ENCODE measurements around the gene REEP5.
A peak's percentile ranks its signal among the peaks of the same experiment; 100 is the strongest.
"Not testable (repeated sequence)": the region's sequence is repeated elsewhere in the genome, so short reads cannot be mapped to it uniquely, and the experiment has no call there.

REEP5 gene

DNA sequence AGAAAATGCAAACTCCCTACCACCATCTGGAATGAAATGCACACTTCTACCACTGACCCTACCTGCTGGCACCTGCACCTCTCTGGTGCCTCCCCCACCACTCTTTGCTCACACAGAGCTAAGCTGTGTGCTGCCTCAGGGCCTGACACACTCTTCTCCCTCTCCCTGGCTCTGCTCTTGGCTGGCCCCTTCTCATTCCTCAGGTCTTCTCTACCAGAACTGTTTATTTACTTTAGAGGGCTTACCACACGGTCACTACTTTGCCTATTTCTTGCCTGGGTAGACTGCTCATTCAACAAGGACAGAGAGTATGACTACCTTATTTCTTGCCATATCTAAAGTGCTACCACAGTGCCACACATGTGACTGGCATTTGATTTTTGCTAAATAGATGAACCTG lies 3.3 kb downstream of the REEP5 start:
- H3K4me3 ChIP-seq (ENCODE audit: insufficient read depth, low read depth, low read length, poor library complexity, severe bottlenecking), result peak overlapping the region; percentile 8
- no peaks in the 10 kb centered on the region for H3K27me3 ChIP-seq (replicated peaks; ENCODE audit: control insufficient read depth, insufficient read depth, low read length, poor library complexity, severe bottlenecking)
- H3K27ac ChIP-seq (ENCODE audit: insufficient read depth, low read length, poor library complexity, severe bottlenecking), result no peak overlapping the region
- no peaks in the 10 kb centered on the region for H3K9me3 ChIP-seq (ENCODE audit: control insufficient read depth, low read length)
- H3K36me3 ChIP-seq (ENCODE audit: control insufficient read depth, insufficient read depth, low read length), result peaks cover 4% of the 10 kb centered on the region
- DNase-seq, result no peak
- peaks cover 42% of the 10 kb centered on the region for H3K4me1 ChIP-seq (ENCODE audit: control insufficient read depth, insufficient read depth, low read length, poor library complexity, severe bottlenecking)

GRCh38 chr5:112918136-112918535 lies 3.9 kb downstream of the REEP5 start:
- H3K27me3 ChIP-seq (replicated peaks; ENCODE audit: control insufficient read depth, insufficient read depth, low read length, poor library complexity, severe bottlenecking), result no peaks in the 10 kb centered on the region
- DNase-seq, result no peak
- no peak overlapping the region for H3K27ac ChIP-seq (ENCODE audit: insufficient read depth, low read length, poor library complexity, severe bottlenecking)
- H3K4me3 ChIP-seq (ENCODE audit: insufficient read depth, low read depth, low read length, poor library complexity, severe bottlenecking), result no peak overlapping the region
- peaks cover 37% of the 10 kb centered on the region for H3K4me1 ChIP-seq (ENCODE audit: control insufficient read depth, insufficient read depth, low read length, poor library complexity, severe bottlenecking)
- peaks cover 4% of the 10 kb centered on the region for H3K36me3 ChIP-seq (ENCODE audit: control insufficient read depth, insufficient read depth, low read length)
- no peaks in the 10 kb centered on the region for H3K9me3 ChIP-seq (ENCODE audit: control insufficient read depth, low read length)

DNA sequence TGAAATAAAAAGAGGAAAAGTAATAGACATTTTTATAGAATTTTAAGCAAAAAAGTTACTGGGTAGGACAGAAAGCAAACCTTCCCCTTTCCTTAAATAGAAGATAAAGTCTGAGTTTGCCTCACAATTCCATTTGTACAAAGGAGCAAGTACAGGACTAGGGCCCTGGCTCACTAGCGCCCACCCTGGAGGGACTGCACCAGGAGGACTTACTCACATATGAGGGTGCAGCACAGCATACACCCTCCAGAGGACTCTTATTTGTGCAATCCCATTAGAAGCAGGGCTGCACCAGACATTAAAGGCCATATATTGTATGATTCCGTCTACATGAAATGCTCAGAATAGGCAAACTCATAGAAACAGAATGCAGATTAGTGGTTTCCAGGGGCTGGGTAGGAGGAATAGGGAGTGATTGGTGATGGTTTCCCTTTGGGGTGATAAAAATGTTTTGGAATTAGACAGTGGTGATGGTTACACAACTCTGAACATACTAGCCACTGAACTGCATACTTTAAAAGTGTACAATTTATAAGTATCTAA lies 4.5 kb downstream of the REEP5 start:
- H3K4me3 ChIP-seq (ENCODE audit: insufficient read depth, low read depth, low read length, poor library complexity, severe bottlenecking), result no peak overlapping the region
- H3K27ac ChIP-seq (ENCODE audit: insufficient read depth, low read length, poor library complexity, severe bottlenecking), result no peak overlapping the region
- H3K27me3 ChIP-seq (replicated peaks; ENCODE audit: control insufficient read depth, insufficient read depth, low read length, poor library complexity, severe bottlenecking), result no peaks in the 10 kb centered on the region
- no peaks in the 10 kb centered on the region for H3K9me3 ChIP-seq (ENCODE audit: control insufficient read depth, low read length)
- peaks cover 31% of the 10 kb centered on the region for H3K4me1 ChIP-seq (ENCODE audit: control insufficient read depth, insufficient read depth, low read length, poor library complexity, severe bottlenecking)
- peaks cover 4% of the 10 kb centered on the region for H3K36me3 ChIP-seq (ENCODE audit: control insufficient read depth, insufficient read depth, low read length)
- DNase-seq, result peak in 1 of 3 donors; percentile 6

DNA sequence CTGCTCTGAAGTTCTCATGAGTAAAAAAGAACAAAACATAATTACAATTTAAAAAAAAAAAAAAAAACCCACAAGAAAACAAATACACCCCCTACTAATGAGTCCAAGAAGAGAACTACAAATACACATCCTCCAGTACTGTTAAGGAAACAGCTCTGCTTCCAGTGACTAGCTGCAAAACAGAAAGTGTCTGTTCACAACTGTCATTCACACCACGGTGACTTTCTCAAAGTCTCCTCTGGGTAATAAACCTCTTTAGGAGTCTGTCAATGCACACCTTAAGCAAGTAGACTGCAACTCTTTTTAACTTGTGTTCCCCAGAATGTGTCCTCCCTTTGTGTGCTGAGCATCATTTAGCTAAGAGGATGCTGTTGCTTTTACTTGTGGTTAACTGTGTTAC lies 6.2 kb downstream of the REEP5 start:
- Histone ChIP-seq H3K27ac (ENCODE audit: insufficient read depth, low read length, poor library complexity, severe bottlenecking) (no peak overlapping the region), H3K36me3 (ENCODE audit: control insufficient read depth, insufficient read depth, low read length) (peaks cover 5% of the 10 kb centered on the region), H3K4me1 (ENCODE audit: control insufficient read depth, insufficient read depth, low read length, poor library complexity, severe bottlenecking) (peaks cover 25% of the 10 kb centered on the region), H3K9me3 (ENCODE audit: control insufficient read depth, low read length) (no peaks in the 10 kb centered on the region), H3K27me3 (replicated peaks; ENCODE audit: control insufficient read depth, insufficient read depth, low read length, poor library complexity, severe bottlenecking) (no peaks in the 10 kb centered on the region), H3K4me3 (ENCODE audit: insufficient read depth, low read depth, low read length, poor library complexity, severe bottlenecking) (no peak overlapping the region)
- no peak for DNase-seq

DNA sequence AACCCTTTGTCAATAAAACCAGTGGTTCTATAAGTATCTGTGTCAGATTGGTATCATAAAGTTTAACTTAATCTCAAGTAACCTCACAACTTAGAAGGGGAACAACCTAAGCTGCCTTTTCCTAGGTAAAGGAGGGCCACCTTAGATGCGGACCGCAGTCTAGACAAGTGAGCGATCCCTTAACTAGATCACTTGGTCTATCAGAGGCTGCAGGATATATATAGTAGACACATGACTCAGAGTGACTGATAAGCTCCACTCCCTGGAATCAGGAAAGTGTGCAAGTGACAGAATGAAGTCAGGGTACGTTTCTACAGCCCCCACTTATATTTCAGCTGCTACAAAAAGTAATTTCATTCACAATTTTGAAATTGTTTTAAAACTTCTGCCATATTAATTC lies 7.4 kb downstream of the REEP5 start:
- Histone ChIP-seq H3K27ac (ENCODE audit: insufficient read depth, low read length, poor library complexity, severe bottlenecking) (no peak overlapping the region), H3K4me1 (ENCODE audit: control insufficient read depth, insufficient read depth, low read length, poor library complexity, severe bottlenecking) (peaks cover 17% of the 10 kb centered on the region), H3K9me3 (ENCODE audit: control insufficient read depth, low read length) (no peaks in the 10 kb centered on the region), H3K27me3 (replicated peaks; ENCODE audit: control insufficient read depth, insufficient read depth, low read length, poor library complexity, severe bottlenecking) (no peaks in the 10 kb centered on the region), H3K4me3 (ENCODE audit: insufficient read depth, low read depth, low read length, poor library complexity, severe bottlenecking) (no peak overlapping the region), H3K36me3 (ENCODE audit: control insufficient read depth, insufficient read depth, low read length) (peaks cover 15% of the 10 kb centered on the region)
- DNase-seq, result no peak

GRCh38 chr5:112910529-112910928 lies 11.5 kb downstream of the REEP5 start:
- peaks cover 18% of the 10 kb centered on the region for H3K36me3 ChIP-seq (ENCODE audit: control insufficient read depth, insufficient read depth, low read length)
- no peak for DNase-seq
- H3K4me1 ChIP-seq (ENCODE audit: control insufficient read depth, insufficient read depth, low read length, poor library complexity, severe bottlenecking), result no peaks in the 10 kb centered on the region
- no peak overlapping the region for H3K4me3 ChIP-seq (ENCODE audit: insufficient read depth, low read depth, low read length, poor library complexity, severe bottlenecking)
- H3K27me3 ChIP-seq (replicated peaks; ENCODE audit: control insufficient read depth, insufficient read depth, low read length, poor library complexity, severe bottlenecking), result no peaks in the 10 kb centered on the region
- no peak overlapping the region for H3K27ac ChIP-seq (ENCODE audit: insufficient read depth, low read length, poor library complexity, severe bottlenecking)
- no peaks in the 10 kb centered on the region for H3K9me3 ChIP-seq (ENCODE audit: control insufficient read depth, low read length)

GRCh38 chr5:112908854-112909253 lies 13.2 kb downstream of the REEP5 start:
- Histone ChIP-seq H3K4me3 (ENCODE audit: insufficient read depth, low read depth, low read length, poor library complexity, severe bottlenecking) (no peak overlapping the region), H3K27ac (ENCODE audit: insufficient read depth, low read length, poor library complexity, severe bottlenecking) (no peak overlapping the region), H3K4me1 (ENCODE audit: control insufficient read depth, insufficient read depth, low read length, poor library complexity, severe bottlenecking) (no peaks in the 10 kb centered on the region), H3K27me3 (replicated peaks; ENCODE audit: control insufficient read depth, insufficient read depth, low read length, poor library complexity, severe bottlenecking) (no peaks in the 10 kb centered on the region), H3K9me3 (ENCODE audit: control insufficient read depth, low read length) (no peaks in the 10 kb centered on the region), H3K36me3 (ENCODE audit: control insufficient read depth, insufficient read depth, low read length) (peaks cover 18% of the 10 kb centered on the region)
- DNase-seq, result no peak

- Histone ChIP-seq H3K36me3 (ENCODE audit: control insufficient read depth, insufficient read depth, low read length) (peaks cover 18% of the 10 kb centered on the region), H3K4me3 (ENCODE audit: insufficient read depth, low read depth, low read length, poor library complexity, severe bottlenecking) (no peak overlapping the region), H3K27ac (ENCODE audit: insufficient read depth, low read length, poor library complexity, severe bottlenecking) (no peak overlapping the region), H3K4me1 (ENCODE audit: control insufficient read depth, insufficient read depth, low read length, poor library complexity, severe bottlenecking) (no peaks in the 10 kb centered on the region), H3K9me3 (ENCODE audit: control insufficient read depth, low read length) (no peaks in the 10 kb centered on the region), H3K27me3 (replicated peaks; ENCODE audit: control insufficient read depth, insufficient read depth, low read length, poor library complexity, severe bottlenecking) (no peaks in the 10 kb centered on the region)
- DNase-seq, result no peak
Observed at GRCh38 chr5:112907166-112907631, 14.8 kb downstream of the REEP5 start.

- peaks cover 18% of the 10 kb centered on the region for H3K36me3 ChIP-seq (ENCODE audit: control insufficient read depth, insufficient read depth, low read length)
- H3K4me1 ChIP-seq (ENCODE audit: control insufficient read depth, insufficient read depth, low read length, poor library complexity, severe bottlenecking), result no peaks in the 10 kb centered on the region
- H3K27ac ChIP-seq (ENCODE audit: insufficient read depth, low read length, poor library complexity, severe bottlenecking), result no peak overlapping the region
- DNase-seq, result no peak
- H3K9me3 ChIP-seq (ENCODE audit: control insufficient read depth, low read length), result no peaks in the 10 kb centered on the region
- H3K27me3 ChIP-seq (replicated peaks; ENCODE audit: control insufficient read depth, insufficient read depth, low read length, poor library complexity, severe bottlenecking), result no peaks in the 10 kb centered on the region
- no peak overlapping the region for H3K4me3 ChIP-seq (ENCODE audit: insufficient read depth, low read depth, low read length, poor library complexity, severe bottlenecking)
Observed at GRCh38 chr5:112906637-112907036, 15.4 kb downstream of the REEP5 start.

GRCh38 chr5:112904996-112905395 lies 17.0 kb downstream of the REEP5 start:
- not testable (repeated sequence) for H3K9me3 ChIP-seq (ENCODE audit: control insufficient read depth, low read length); H3K4me1 ChIP-seq (ENCODE audit: control insufficient read depth, insufficient read depth, low read length, poor library complexity, severe bottlenecking); H3K27ac ChIP-seq (ENCODE audit: insufficient read depth, low read length, poor library complexity, severe bottlenecking); DNase-seq; H3K4me3 ChIP-seq (ENCODE audit: insufficient read depth, low read depth, low read length, poor library complexity, severe bottlenecking); H3K27me3 ChIP-seq (replicated peaks; ENCODE audit: control insufficient read depth, insufficient read depth, low read length, poor library complexity, severe bottlenecking)
- peaks cover 15% of the 10 kb centered on the region for H3K36me3 ChIP-seq (ENCODE audit: control insufficient read depth, insufficient read depth, low read length)

Measured in effector memory CD4-positive, alpha-beta T cell (primary cell).